ENCODE results near the gene CP.
"Not testable (repeated sequence)": the region's sequence is repeated elsewhere in the genome, so short reads cannot be mapped to it uniquely, and the experiment has no call there.

CP gene

DNA sequence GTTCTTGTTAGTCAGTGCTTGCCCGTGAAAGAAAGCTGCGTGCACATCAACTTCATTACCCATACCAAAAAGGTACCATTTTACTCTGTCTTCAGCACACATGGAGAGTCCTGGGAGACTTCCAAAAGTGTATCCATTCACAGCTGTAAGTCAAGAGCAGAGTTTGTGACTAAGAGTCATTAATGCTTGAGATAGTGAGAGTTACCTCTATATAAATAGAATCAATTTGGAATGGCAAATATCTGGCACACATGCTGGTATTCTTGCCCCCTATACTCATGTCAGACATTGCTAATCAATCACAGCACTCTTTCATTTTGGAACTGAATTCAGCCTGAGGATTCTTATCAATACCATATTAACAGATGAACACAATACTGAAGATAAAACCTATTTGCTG lies 14.2 kb downstream of the CP start:
- Histone ChIP-seq H3K27ac (ENCODE audit: low read depth, low read length) (no peak overlapping the region), H2AFZ (ENCODE audit: low read length, unreplicated experiment) (no peak overlapping the region), H3K4me1 (ENCODE audit: control insufficient read depth, insufficient read depth, low read length, unreplicated experiment) (no peaks in the 10 kb centered on the region), H3K27me3 (ENCODE audit: insufficient read depth, low read length) (no peaks in the 10 kb centered on the region), H3K4me3 (ENCODE audit: low read depth, low read length) (no peak overlapping the region), H3K36me3 (ENCODE audit: insufficient read depth, low read length) (no peaks in the 10 kb centered on the region), H3K79me2 (ENCODE audit: control insufficient read depth, insufficient read depth, low read length, unreplicated experiment) (no peaks in the 10 kb centered on the region)

DNA sequence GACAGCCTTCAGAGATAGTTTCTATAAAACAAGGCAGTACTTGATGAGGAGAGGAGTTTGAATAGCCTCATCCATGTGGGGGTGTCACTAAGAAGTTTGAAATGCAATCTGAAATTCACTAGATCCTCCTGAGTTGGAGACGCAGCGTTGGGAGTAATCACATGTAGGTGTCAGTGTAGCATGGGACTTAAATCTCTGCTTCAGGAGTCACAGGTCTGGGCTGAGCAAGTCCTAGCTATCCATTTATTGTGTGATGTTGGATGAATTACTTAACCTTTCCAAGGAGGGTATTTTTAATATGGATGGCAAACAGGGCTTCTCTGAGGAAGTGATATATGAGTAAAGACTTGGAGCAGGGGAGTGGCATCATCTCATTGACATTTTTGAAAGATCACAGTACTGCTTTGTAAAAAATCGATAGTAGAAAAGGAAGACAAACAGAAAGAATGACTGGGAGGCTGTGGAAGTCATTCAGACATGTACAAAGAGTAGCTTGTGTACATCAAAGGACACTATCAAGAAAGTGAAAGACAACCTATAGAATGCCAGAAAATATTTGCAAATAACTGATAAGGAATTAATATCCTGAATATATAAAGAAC lies 17.1 kb downstream of the CP start:
- Histone ChIP-seq H3K27ac (ENCODE audit: low read depth, low read length) (no peak overlapping the region), H3K27me3 (ENCODE audit: insufficient read depth, low read length) (no peaks in the 10 kb centered on the region), H3K36me3 (ENCODE audit: insufficient read depth, low read length) (no peaks in the 10 kb centered on the region), H2AFZ (ENCODE audit: low read length, unreplicated experiment) (no peak overlapping the region), H3K4me1 (ENCODE audit: control insufficient read depth, insufficient read depth, low read length, unreplicated experiment) (no peaks in the 10 kb centered on the region), H3K79me2 (ENCODE audit: control insufficient read depth, insufficient read depth, low read length, unreplicated experiment) (no peaks in the 10 kb centered on the region), H3K4me3 (ENCODE audit: low read depth, low read length) (no peak overlapping the region)

DNA sequence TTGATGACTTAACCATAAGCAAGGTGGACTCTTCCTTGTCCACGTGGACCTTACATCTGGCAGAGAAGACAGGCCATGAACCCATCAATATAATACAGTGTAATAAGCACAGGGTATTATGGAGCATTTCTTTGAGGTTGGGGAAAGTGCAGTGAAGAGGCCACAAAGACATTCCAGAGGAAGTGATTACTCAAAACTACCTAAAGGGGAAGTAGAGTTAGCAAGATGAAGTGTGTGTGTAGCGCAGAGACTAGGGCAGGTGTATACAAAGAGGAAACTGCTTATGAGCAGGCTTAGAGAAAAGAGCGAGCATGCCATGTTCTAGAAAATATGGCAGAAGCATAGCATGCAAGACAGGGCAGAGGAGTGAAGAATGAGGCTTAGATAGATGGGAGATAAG lies 17.9 kb downstream of the CP start:
- Histone ChIP-seq H3K79me2 (ENCODE audit: control insufficient read depth, insufficient read depth, low read length, unreplicated experiment) (no peaks in the 10 kb centered on the region), H3K27me3 (ENCODE audit: insufficient read depth, low read length) (no peaks in the 10 kb centered on the region), H3K36me3 (ENCODE audit: insufficient read depth, low read length) (no peaks in the 10 kb centered on the region), H3K4me1 (ENCODE audit: control insufficient read depth, insufficient read depth, low read length, unreplicated experiment) (no peaks in the 10 kb centered on the region), H2AFZ (ENCODE audit: low read length, unreplicated experiment) (no peak overlapping the region), H3K4me3 (ENCODE audit: low read depth, low read length) (no peak overlapping the region), H3K27ac (ENCODE audit: low read depth, low read length) (no peak overlapping the region)

DNA sequence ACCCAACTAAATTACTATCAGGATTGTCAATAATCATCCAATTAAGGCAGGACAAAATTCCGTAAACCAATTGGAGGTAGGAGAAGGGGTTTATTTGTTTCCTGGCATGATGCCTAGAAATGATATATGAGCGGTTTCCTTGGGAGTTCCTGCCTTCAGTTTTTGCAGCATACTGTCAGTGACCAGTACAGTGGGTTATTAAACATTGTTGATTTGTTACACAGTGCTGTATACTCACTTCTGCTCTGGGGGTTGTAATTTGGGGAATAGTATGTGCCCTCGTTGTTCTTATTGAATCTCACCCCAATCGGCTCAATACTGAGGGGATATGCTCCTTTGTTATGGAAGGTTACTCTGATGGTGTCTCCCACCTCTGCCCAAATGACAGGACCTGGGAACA lies 22.2 kb downstream of the CP start:
- no peaks in the 10 kb centered on the region for H3K27me3 ChIP-seq (ENCODE audit: insufficient read depth, low read length)
- H2AFZ ChIP-seq (ENCODE audit: low read length, unreplicated experiment) = no peak overlapping the region
- H3K4me3 ChIP-seq (ENCODE audit: low read depth, low read length) = no peak overlapping the region
- H3K27ac ChIP-seq (ENCODE audit: low read depth, low read length) = no peak overlapping the region
- no peaks in the 10 kb centered on the region for H3K36me3 ChIP-seq (ENCODE audit: insufficient read depth, low read length)
- no peaks in the 10 kb centered on the region for H3K4me1 ChIP-seq (ENCODE audit: control insufficient read depth, insufficient read depth, low read length, unreplicated experiment)
- H3K79me2 ChIP-seq (ENCODE audit: control insufficient read depth, insufficient read depth, low read length, unreplicated experiment) = no peaks in the 10 kb centered on the region

GRCh38 chr3:149198611-149199010 lies 23.0 kb downstream of the CP start:
- no peaks in the 10 kb centered on the region for H3K36me3 ChIP-seq (ENCODE audit: insufficient read depth, low read length)
- no peaks in the 10 kb centered on the region for H3K27me3 ChIP-seq (ENCODE audit: insufficient read depth, low read length)
- H2AFZ ChIP-seq (ENCODE audit: low read length, unreplicated experiment) = no peak overlapping the region
- H3K79me2 ChIP-seq (ENCODE audit: control insufficient read depth, insufficient read depth, low read length, unreplicated experiment) = no peaks in the 10 kb centered on the region
- no peak overlapping the region for H3K27ac ChIP-seq (ENCODE audit: low read depth, low read length)
- H3K4me3 ChIP-seq (ENCODE audit: low read depth, low read length) = no peak overlapping the region
- no peaks in the 10 kb centered on the region for H3K4me1 ChIP-seq (ENCODE audit: control insufficient read depth, insufficient read depth, low read length, unreplicated experiment)

DNA sequence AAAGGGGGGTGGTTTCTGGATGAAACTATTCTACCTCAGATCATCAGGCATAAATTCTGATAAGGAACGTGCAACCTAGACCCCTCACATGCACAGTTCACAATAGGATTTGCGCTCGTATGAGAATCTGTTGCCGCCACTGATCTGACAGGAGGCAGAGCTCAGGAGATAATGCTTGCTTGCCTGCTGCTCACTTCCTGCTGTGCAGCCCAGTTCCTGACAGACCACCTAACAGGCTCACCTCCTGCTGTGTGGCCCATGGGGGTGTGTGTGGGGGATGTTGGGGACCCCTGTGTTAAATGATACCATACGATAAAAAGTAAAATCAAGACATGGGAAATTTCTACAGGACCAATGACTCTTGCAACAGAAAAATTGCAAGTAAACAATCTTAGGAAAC lies 24.0 kb downstream of the CP start:
- H3K27ac ChIP-seq (ENCODE audit: low read depth, low read length) = no peak overlapping the region
- H3K79me2 ChIP-seq (ENCODE audit: control insufficient read depth, insufficient read depth, low read length, unreplicated experiment) = no peaks in the 10 kb centered on the region
- H2AFZ ChIP-seq (ENCODE audit: low read length, unreplicated experiment) = no peak overlapping the region
- H3K36me3 ChIP-seq (ENCODE audit: insufficient read depth, low read length) = no peaks in the 10 kb centered on the region
- H3K4me1 ChIP-seq (ENCODE audit: control insufficient read depth, insufficient read depth, low read length, unreplicated experiment) = no peaks in the 10 kb centered on the region
- H3K4me3 ChIP-seq (ENCODE audit: low read depth, low read length) = peak overlapping the region; percentile 19; the same call in 1 of the 2 replicates
- no peaks in the 10 kb centered on the region for H3K27me3 ChIP-seq (ENCODE audit: insufficient read depth, low read length)

GRCh38 chr3:149196805-149197592 lies 24.6 kb downstream of the CP start:
- H2AFZ ChIP-seq (ENCODE audit: low read length, unreplicated experiment); H3K36me3 ChIP-seq (ENCODE audit: insufficient read depth, low read length); H3K27me3 ChIP-seq (ENCODE audit: insufficient read depth, low read length); H3K79me2 ChIP-seq (ENCODE audit: control insufficient read depth, insufficient read depth, low read length, unreplicated experiment); H3K4me1 ChIP-seq (ENCODE audit: control insufficient read depth, insufficient read depth, low read length, unreplicated experiment); H3K27ac ChIP-seq (ENCODE audit: low read depth, low read length): not testable (repeated sequence)
- 0 out of 2 replicates have a peak overlapping the region, but pooled peaks have one; percentile 19 for H3K4me3 ChIP-seq (ENCODE audit: low read depth, low read length)

DNA sequence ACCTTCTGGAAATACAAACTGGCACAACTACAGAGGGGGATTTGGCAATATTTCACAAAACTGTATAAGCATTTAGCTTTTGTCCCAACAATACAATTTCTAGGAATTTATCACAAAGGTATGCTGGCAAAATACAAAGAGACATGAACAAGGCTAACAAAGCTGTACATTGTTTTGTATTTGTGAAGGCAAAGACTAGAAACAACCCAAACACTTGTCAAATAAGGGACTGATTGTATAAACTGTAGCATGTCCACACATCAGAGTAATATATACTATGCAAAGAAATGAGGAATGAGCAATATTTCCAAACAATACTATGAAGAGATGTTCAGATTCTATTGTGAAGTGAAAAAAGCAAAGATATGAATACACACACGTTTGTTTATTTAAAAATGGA lies 26.4 kb downstream of the CP start:
- H3K36me3 ChIP-seq (ENCODE audit: insufficient read depth, low read length) = no peaks in the 10 kb centered on the region
- no peaks in the 10 kb centered on the region for H3K27me3 ChIP-seq (ENCODE audit: insufficient read depth, low read length)
- no peak overlapping the region for H3K4me3 ChIP-seq (ENCODE audit: low read depth, low read length)
- no peaks in the 10 kb centered on the region for H3K4me1 ChIP-seq (ENCODE audit: control insufficient read depth, insufficient read depth, low read length, unreplicated experiment)
- no peak overlapping the region for H3K27ac ChIP-seq (ENCODE audit: low read depth, low read length)
- H2AFZ ChIP-seq (ENCODE audit: low read length, unreplicated experiment) = no peak overlapping the region
- H3K79me2 ChIP-seq (ENCODE audit: control insufficient read depth, insufficient read depth, low read length, unreplicated experiment) = no peaks in the 10 kb centered on the region

GRCh38 chr3:149188494-149188893 lies 33.1 kb downstream of the CP start:
- Histone ChIP-seq H3K27me3 (ENCODE audit: insufficient read depth, low read length) (no peaks in the 10 kb centered on the region), H3K36me3 (ENCODE audit: insufficient read depth, low read length) (no peaks in the 10 kb centered on the region), H2AFZ (ENCODE audit: low read length, unreplicated experiment) (peak overlapping the region; percentile 58), H3K27ac (ENCODE audit: low read depth, low read length) (no peak overlapping the region), H3K4me3 (ENCODE audit: low read depth, low read length) (no peak overlapping the region), H3K4me1 (ENCODE audit: control insufficient read depth, insufficient read depth, low read length, unreplicated experiment) (no peaks in the 10 kb centered on the region), H3K79me2 (ENCODE audit: control insufficient read depth, insufficient read depth, low read length, unreplicated experiment) (no peaks in the 10 kb centered on the region)

DNA sequence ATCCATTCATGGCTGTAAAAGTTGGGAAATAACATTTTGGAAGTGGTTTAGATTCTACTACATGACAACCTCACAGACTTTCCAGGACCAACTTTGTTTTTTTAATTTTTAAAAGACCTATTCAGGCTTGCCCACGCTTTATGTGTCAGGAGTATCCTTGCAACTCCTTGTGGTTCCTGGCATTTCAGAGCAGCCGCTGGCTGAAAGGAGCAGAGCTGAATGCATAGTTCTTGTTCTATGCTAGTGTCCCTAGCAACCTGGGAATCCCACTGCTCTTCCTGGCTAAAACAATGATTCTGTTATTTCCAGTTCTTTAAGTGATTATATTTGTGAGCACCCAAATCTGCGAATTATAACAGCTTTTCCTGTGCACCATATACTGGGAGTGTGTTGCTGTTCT lies 34.9 kb downstream of the CP start:
- no peaks in the 10 kb centered on the region for H3K4me1 ChIP-seq (ENCODE audit: control insufficient read depth, insufficient read depth, low read length, unreplicated experiment)
- no peak overlapping the region for H2AFZ ChIP-seq (ENCODE audit: low read length, unreplicated experiment)
- no peaks in the 10 kb centered on the region for H3K79me2 ChIP-seq (ENCODE audit: control insufficient read depth, insufficient read depth, low read length, unreplicated experiment)
- no peaks in the 10 kb centered on the region for H3K36me3 ChIP-seq (ENCODE audit: insufficient read depth, low read length)
- no peaks in the 10 kb centered on the region for H3K27me3 ChIP-seq (ENCODE audit: insufficient read depth, low read length)
- H3K4me3 ChIP-seq (ENCODE audit: low read depth, low read length) = no peak overlapping the region
- H3K27ac ChIP-seq (ENCODE audit: low read depth, low read length) = no peak overlapping the region

GRCh38 chr3:149186219-149186618 lies 35.4 kb downstream of the CP start:
- H2AFZ ChIP-seq (ENCODE audit: low read length, unreplicated experiment) = no peak overlapping the region
- H3K36me3 ChIP-seq (ENCODE audit: insufficient read depth, low read length) = no peaks in the 10 kb centered on the region
- no peaks in the 10 kb centered on the region for H3K79me2 ChIP-seq (ENCODE audit: control insufficient read depth, insufficient read depth, low read length, unreplicated experiment)
- no peaks in the 10 kb centered on the region for H3K27me3 ChIP-seq (ENCODE audit: insufficient read depth, low read length)
- peaks cover 4% of the 10 kb centered on the region for H3K4me1 ChIP-seq (ENCODE audit: control insufficient read depth, insufficient read depth, low read length, unreplicated experiment)
- no peak overlapping the region for H3K4me3 ChIP-seq (ENCODE audit: low read depth, low read length)
- no peak overlapping the region for H3K27ac ChIP-seq (ENCODE audit: low read depth, low read length)
